ENCODE results near the gene PCDHGA3.
"Not testable (repeated sequence)": the region's sequence is repeated elsewhere in the genome, so short reads cannot be mapped to it uniquely, and the experiment has no call there.

The PCDHGA3 gene

GRCh38 chr5:141383345-141383744, 39.7 kb downstream of the PCDHGA3 start:
- no peak for DNase-seq

DNA sequence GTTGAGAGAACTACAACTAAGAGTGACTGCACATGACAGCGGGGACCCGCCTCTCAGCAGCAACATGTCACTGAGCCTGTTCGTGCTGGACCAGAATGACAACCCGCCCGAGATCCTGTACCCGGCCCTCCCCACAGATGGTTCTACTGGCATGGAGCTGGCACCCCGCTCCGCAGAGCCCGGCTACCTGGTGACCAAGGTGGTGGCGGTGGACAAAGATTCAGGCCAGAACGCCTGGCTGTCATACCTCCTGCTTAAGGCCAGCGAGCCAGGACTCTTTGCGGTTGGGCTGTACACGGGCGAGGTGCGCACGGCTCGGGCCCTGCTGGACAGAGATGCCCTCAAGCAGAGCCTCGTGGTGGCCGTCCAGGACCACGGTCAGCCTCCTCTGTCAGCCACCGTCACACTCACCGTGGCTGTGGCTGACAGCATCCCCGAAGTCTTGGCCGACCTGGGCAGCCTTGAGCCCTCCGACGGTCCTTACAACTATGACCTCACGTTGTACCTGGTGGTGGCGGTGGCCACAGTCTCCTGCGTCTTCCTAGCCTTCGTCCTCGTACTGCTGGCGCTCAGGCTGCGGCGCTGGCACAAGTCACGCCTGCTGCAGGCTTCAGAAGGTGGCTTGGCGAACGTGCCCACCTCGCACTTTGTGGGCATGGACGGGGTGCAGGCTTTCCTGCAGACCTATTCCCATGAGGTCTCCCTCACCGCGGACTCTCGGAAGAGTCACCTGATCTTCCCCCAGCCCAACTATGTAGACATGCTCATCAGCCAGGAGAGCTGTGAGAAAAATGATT, 41.0 kb downstream of the PCDHGA3 start:
- DNase-seq: no peak

DNA sequence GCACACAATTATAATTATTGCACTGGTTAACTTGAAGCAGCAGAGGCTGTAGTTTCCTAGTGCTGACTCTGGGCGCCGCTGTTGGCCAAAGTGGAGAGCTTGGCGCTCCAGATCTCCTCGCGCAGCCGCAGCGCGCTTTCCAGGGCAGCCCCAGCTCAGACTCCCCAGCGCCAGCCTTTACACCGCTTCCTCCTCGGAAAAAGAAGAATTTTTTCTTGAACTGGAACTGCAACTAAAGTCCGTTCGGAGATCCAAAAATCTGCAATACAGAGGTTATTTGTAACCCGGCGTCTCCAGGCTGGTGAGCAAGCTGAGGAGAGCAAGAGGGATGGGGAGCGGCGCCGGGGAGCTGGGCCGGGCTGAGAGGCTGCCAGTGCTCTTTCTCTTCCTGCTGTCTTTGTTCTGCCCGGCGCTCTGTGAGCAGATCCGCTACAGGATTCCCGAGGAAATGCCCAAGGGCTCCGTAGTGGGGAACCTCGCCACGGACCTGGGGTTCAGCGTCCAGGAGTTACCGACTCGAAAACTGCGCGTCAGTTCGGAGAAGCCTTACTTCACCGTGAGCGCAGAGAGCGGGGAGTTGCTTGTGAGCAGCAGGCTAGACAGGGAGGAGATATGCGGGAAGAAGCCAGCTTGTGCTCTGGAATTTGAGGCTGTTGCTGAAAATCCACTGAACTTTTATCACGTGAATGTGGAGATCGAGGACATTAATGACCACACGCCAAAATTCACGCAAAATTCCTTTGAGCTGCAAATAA, 44.1 kb downstream of the PCDHGA3 start, which contains the start of gene PCDHGB4:
Gene PCDHGB4 (plus strand): TSS at position 142 of the 755 bp plus-strand sequence. CDS start 187 bp downstream, at position 329.
- DNase-seq: not testable (repeated sequence)

GRCh38 chr5:141388661-141389060, 45.0 kb downstream of the PCDHGA3 start:
- DNase-seq: no peak

DNA sequence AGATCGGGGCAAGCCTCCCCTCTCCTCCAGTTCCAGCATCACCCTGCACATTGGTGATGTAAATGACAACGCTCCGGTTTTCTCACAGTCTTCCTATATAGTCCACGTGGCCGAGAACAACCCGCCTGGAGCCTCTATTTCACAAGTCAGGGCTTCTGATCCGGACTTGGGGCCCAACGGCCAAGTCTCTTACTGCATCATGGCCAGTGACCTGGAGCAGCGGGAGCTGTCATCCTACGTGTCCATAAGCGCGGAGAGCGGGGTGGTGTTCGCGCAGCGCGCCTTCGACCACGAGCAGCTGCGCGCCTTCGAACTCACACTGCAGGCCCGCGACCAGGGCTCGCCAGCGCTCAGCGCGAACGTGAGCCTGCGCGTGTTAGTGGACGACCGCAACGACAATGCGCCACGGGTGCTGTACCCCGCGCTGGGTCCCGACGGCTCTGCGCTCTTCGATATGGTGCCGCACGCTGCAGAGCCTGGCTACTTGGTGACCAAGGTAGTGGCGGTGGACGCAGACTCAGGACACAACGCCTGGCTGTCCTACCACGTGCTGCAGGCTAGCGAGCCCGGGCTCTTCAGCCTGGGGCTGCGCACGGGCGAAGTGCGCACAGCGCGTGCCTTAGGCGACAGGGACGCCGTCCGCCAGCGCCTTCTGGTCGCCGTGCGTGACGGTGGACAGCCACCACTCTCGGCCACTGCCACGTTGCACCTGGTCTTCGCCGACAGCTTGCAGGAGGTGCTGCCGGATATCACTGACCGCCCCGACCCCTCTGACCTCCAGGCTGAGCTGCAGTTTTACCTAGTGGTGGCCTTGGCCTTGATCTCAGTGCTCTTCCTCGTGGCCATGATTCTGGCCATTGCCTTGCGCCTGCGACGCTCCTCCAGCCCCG, 45.8 kb downstream of the PCDHGA3 start:
- no peak for DNase-seq

GRCh38 chr5:141392429-141393198, 49.0 kb downstream of the PCDHGA3 start, which contains the start of gene PCDHGA8:
Gene PCDHGA8, plus strand, starts transcription at chr5:141392633. Its CDS starts 181 bp downstream, at chr5:141392814.
- no peak for DNase-seq

- no peak for DNase-seq
Observed at GRCh38 chr5:141393267-141393666, 49.6 kb downstream of the PCDHGA3 start.

GRCh38 chr5:141394401-141395187, 51.0 kb downstream of the PCDHGA3 start:
- DNase-seq: not testable (repeated sequence)

Data from activated CD4-positive, CD25-positive, alpha-beta regulatory T cell treated with anti-CD3 and anti-CD28 coated beads, Interleukin-2, amount 50 U/mL, for 72 hours (primary cell).